GM19328 (cell line): ENCODE measurements around the gene TMC7.
"Not testable (repeated sequence)": the region's sequence is repeated elsewhere in the genome, so short reads cannot be mapped to it uniquely, and the experiment has no call there.

Experiments
- ATAC-seq: cut with Tn5 transposase; IDR thresholded peaks from one replicate; pipeline ENCODE4 v1.9.1; 2021; ENCODE audit warnings: mild to moderate bottlenecking, moderate library complexity; ENCODE audit not compliant: unreplicated experiment

TMC7 gene

GRCh38 chr16:18983565-18984434 is at the start of gene TMC7:
TSS of gene TMC7 (plus strand) at chr16:18983934. CDS start at chr16:18984064, 130 bp downstream.
- ATAC-seq = no peak

GRCh38 chr16:18936727-18937340 is 46.9 kb upstream of the TMC7 start:
- ATAC-seq = no peak

- ATAC-seq = no peak
These were observed 46.3 kb upstream of the TMC7 start for GRCh38 chr16:18937390-18937789.

- ATAC-seq = no peak
These were observed 44.7 kb upstream of the TMC7 start for GRCh38 chr16:18938986-18939385.

GRCh38 chr16:18941471-18941870 is 42.3 kb upstream of the TMC7 start:
- ATAC-seq = no peak

- ATAC-seq = no peak
These were observed 41.7 kb upstream of the TMC7 start for GRCh38 chr16:18942061-18942460.

- ATAC-seq = no peak
These were observed 40.3 kb upstream of the TMC7 start for GRCh38 chr16:18943414-18943813.

GRCh38 chr16:18945233-18945632 is 38.5 kb upstream of the TMC7 start:
- ATAC-seq = no peak

- no peak for ATAC-seq
These were observed 35.2 kb upstream of the TMC7 start for GRCh38 chr16:18948372-18949020.

GRCh38 chr16:18950469-18951185 is 33.1 kb upstream of the TMC7 start:
- no peak for ATAC-seq

- no peak for ATAC-seq
These were observed 30.2 kb upstream of the TMC7 start for GRCh38 chr16:18953547-18953946.

- not testable (repeated sequence) for ATAC-seq
These were observed 27.7 kb upstream of the TMC7 start for GRCh38 chr16:18955874-18956580.

- not testable (repeated sequence) for ATAC-seq
These were observed 27.0 kb upstream of the TMC7 start for GRCh38 chr16:18956658-18957241.

- ATAC-seq = no peak
These were observed 25.1 kb upstream of the TMC7 start for GRCh38 chr16:18958621-18959029.

GRCh38 chr16:18959031-18959505 is 24.7 kb upstream of the TMC7 start:
- no peak for ATAC-seq

GRCh38 chr16:18965555-18965954 is 18.2 kb upstream of the TMC7 start:
- ATAC-seq = no peak

- no peak for ATAC-seq
These were observed 16.9 kb upstream of the TMC7 start for GRCh38 chr16:18966791-18967190.

GRCh38 chr16:18969050-18969854 is 14.5 kb upstream of the TMC7 start:
- ATAC-seq = no peak

- ATAC-seq = no peak
These were observed 13.9 kb upstream of the TMC7 start for GRCh38 chr16:18969855-18970240.
